ENCODE data around the gene RAP1GAP.

RAP1GAP gene

GRCh38 chr1:21625390-21626190 is 43.6 kb downstream of the RAP1GAP start:
- no peak for DNase-seq (ENCODE audit: low spot score)

- DNase-seq (ENCODE audit: low spot score), result no peak
These were observed 44.4 kb downstream of the RAP1GAP start for GRCh38 chr1:21624571-21625389.

GRCh38 chr1:21623410-21623961 is 45.7 kb downstream of the RAP1GAP start:
- DNase-seq (ENCODE audit: low spot score), result no peak

GRCh38 chr1:21622466-21623315 is 46.5 kb downstream of the RAP1GAP start:
- DNase-seq (ENCODE audit: low spot score), result no peak

GRCh38 chr1:21621761-21622436 is 47.3 kb downstream of the RAP1GAP start:
- no peak for DNase-seq (ENCODE audit: low spot score)

GRCh38 chr1:21621051-21621450 is 48.1 kb downstream of the RAP1GAP start:
- DNase-seq (ENCODE audit: low spot score), result no peak

- DNase-seq (ENCODE audit: low spot score), result no peak
These were observed 48.7 kb downstream of the RAP1GAP start for GRCh38 chr1:21620496-21620895.

- no peak for DNase-seq (ENCODE audit: low spot score)
These were observed 49.1 kb downstream of the RAP1GAP start for GRCh38 chr1:21620011-21620410.

GRCh38 chr1:21619375-21619947 is 49.7 kb downstream of the RAP1GAP start:
- DNase-seq (ENCODE audit: low spot score), result no peak

- no peak for DNase-seq (ENCODE audit: low spot score)
These were observed 50.4 kb downstream of the RAP1GAP start for GRCh38 chr1:21618561-21619374.

GRCh38 chr1:21618059-21618458 is 51.1 kb downstream of the RAP1GAP start:
- DNase-seq (ENCODE audit: low spot score), result no peak

GRCh38 chr1:21617126-21617738 is 51.9 kb downstream of the RAP1GAP start:
- no peak for DNase-seq (ENCODE audit: low spot score)

GRCh38 chr1:21616372-21616771 is 52.8 kb downstream of the RAP1GAP start:
- no peak for DNase-seq (ENCODE audit: low spot score)

GRCh38 chr1:21614419-21615115 is 54.6 kb downstream of the RAP1GAP start:
- DNase-seq (ENCODE audit: low spot score), result no peak

- no peak for DNase-seq (ENCODE audit: low spot score)
These were observed 55.9 kb downstream of the RAP1GAP start for GRCh38 chr1:21613072-21613867.

GRCh38 chr1:21612057-21612456 is 57.1 kb downstream of the RAP1GAP start:
- no peak for DNase-seq (ENCODE audit: low spot score)

- DNase-seq (ENCODE audit: low spot score), result no peak
These were observed 58.0 kb downstream of the RAP1GAP start for GRCh38 chr1:21610989-21611785.

Measured in COLO829 (cell line).